ENCODE results near the gene PPP1R14C. TPM values are rescaled to one million over a fixed set of nuclear protein-coding genes. Genes with fewer than 3 reads are reported as not detected.
"Not testable (repeated sequence)": the region's sequence is repeated elsewhere in the genome, so short reads cannot be mapped to it uniquely, and the experiment has no call there.

The PPP1R14C gene
- total RNA-seq, 2 experiments from 2014 or later, result not detected

- POLR2A ChIA-PET, result no interaction called here
- ATAC-seq, result no peak
- H3K27ac Mint-ChIP-seq, result no peak overlapping the region
Measured at GRCh38 chr6:150119173-150119572, 23.7 kb upstream of the PPP1R14C start.

GRCh38 chr6:150123645-150124044 is 19.2 kb upstream of the PPP1R14C start:
- CTCF ChIA-PET, result no interaction called here
- Mint-ChIP-seq H3K4me3 (no peak overlapping the region), H3K4me1 (ENCODE audit: low read depth) (peaks cover 16% of the 10 kb centered on the region), H3K27me3 (ENCODE audit: low read depth) (peaks cover 34% of the 10 kb centered on the region), H3K36me3 (ENCODE audit: low read depth) (no peaks in the 10 kb centered on the region), H3K9me3 (ENCODE audit: insufficient read depth) (no peaks in the 10 kb centered on the region), H3K27ac (no peak overlapping the region)
- POLR2A ChIA-PET, result no interaction called here
- DNase-seq (no peak), ATAC-seq (no peak)

More at GRCh38 chr6:150119173-150119572, 23.7 kb upstream of the PPP1R14C start:
- Mint-ChIP-seq H3K27me3 (ENCODE audit: low read depth) (peaks cover 23% of the 10 kb centered on the region), H3K9me3 (ENCODE audit: insufficient read depth) (no peaks in the 10 kb centered on the region), H3K4me1 (ENCODE audit: low read depth) (peaks cover 16% of the 10 kb centered on the region), H3K4me3 (no peak overlapping the region), H3K36me3 (ENCODE audit: low read depth) (no peaks in the 10 kb centered on the region)
- no peak for DNase-seq
- CTCF ChIA-PET, result interaction anchor here (1.3 to 1.5 kb wide), 2 partner anchors 38 to 48 kb away, joined by 3 to 5 read pairs; no protein-coding TSS in a partner anchor

- Mint-ChIP-seq H3K27ac (no peak overlapping the region), H3K27me3 (ENCODE audit: low read depth) (peaks cover 29% of the 10 kb centered on the region), H3K36me3 (ENCODE audit: low read depth) (no peaks in the 10 kb centered on the region), H3K9me3 (ENCODE audit: insufficient read depth) (no peaks in the 10 kb centered on the region), H3K4me1 (ENCODE audit: low read depth) (peaks cover 12% of the 10 kb centered on the region), H3K4me3 (no peak overlapping the region)
- no peak for DNase-seq
- ChIA-PET POLR2A (no interaction called here), CTCF (no interaction called here)
- ATAC-seq, result no peak
Measured at GRCh38 chr6:150124235-150124634, 18.6 kb upstream of the PPP1R14C start.

- Mint-ChIP-seq H3K9me3 (ENCODE audit: insufficient read depth) (no peaks in the 10 kb centered on the region), H3K4me1 (ENCODE audit: low read depth) (peaks cover 7% of the 10 kb centered on the region), H3K27me3 (ENCODE audit: low read depth) (peaks cover 17% of the 10 kb centered on the region), H3K27ac (no peak overlapping the region), H3K36me3 (ENCODE audit: low read depth) (no peaks in the 10 kb centered on the region), H3K4me3 (no peak overlapping the region)
- ATAC-seq (no peak), DNase-seq (no peak)
- ChIA-PET CTCF (no interaction called here), POLR2A (no interaction called here)
Measured at GRCh38 chr6:150126641-150127291, 16.1 kb upstream of the PPP1R14C start.

GRCh38 chr6:150128425-150128824 is 14.4 kb upstream of the PPP1R14C start:
- Mint-ChIP-seq H3K4me3 (no peak overlapping the region), H3K27me3 (ENCODE audit: low read depth) (peaks cover 13% of the 10 kb centered on the region), H3K36me3 (ENCODE audit: low read depth) (no peaks in the 10 kb centered on the region), H3K4me1 (ENCODE audit: low read depth) (peaks cover 6% of the 10 kb centered on the region), H3K9me3 (ENCODE audit: insufficient read depth) (no peaks in the 10 kb centered on the region), H3K27ac (no peak overlapping the region)
- POLR2A ChIA-PET, result no interaction called here
- ATAC-seq, result no peak
- no peak for DNase-seq
- CTCF ChIA-PET, result no interaction called here

GRCh38 chr6:150129616-150130505 is 13.0 kb upstream of the PPP1R14C start:
- Mint-ChIP-seq H3K27me3 (ENCODE audit: low read depth) (peaks cover 11% of the 10 kb centered on the region), H3K27ac (no peak overlapping the region), H3K4me1 (ENCODE audit: low read depth) (no peaks in the 10 kb centered on the region), H3K9me3 (ENCODE audit: insufficient read depth) (no peaks in the 10 kb centered on the region), H3K4me3 (no peak overlapping the region), H3K36me3 (ENCODE audit: low read depth) (no peaks in the 10 kb centered on the region)
- ChIA-PET POLR2A (no interaction called here), CTCF (no interaction called here)
- ATAC-seq (no peak), DNase-seq (no peak)

- CTCF ChIA-PET, result no interaction called here
- no peak overlapping the region for H3K4me3 Mint-ChIP-seq
- no peak for DNase-seq
- POLR2A ChIA-PET, result no interaction called here
- H3K27ac Mint-ChIP-seq, result no peak overlapping the region
- no peaks in the 10 kb centered on the region for H3K36me3 Mint-ChIP-seq (ENCODE audit: low read depth)
- H3K27me3 Mint-ChIP-seq (ENCODE audit: low read depth), result peaks cover 10% of the 10 kb centered on the region
- ATAC-seq, result no peak
- no peaks in the 10 kb centered on the region for H3K9me3 Mint-ChIP-seq (ENCODE audit: insufficient read depth)
- no peaks in the 10 kb centered on the region for H3K4me1 Mint-ChIP-seq (ENCODE audit: low read depth)
Measured at GRCh38 chr6:150133686-150134085, 9.2 kb upstream of the PPP1R14C start.

- POLR2A ChIA-PET, result no interaction called here
- Mint-ChIP-seq H3K9me3 (ENCODE audit: insufficient read depth) (no peaks in the 10 kb centered on the region), H3K27ac (no peak overlapping the region), H3K4me3 (no peak overlapping the region), H3K4me1 (ENCODE audit: low read depth) (no peaks in the 10 kb centered on the region), H3K36me3 (ENCODE audit: low read depth) (no peaks in the 10 kb centered on the region), H3K27me3 (ENCODE audit: low read depth) (peaks cover 14% of the 10 kb centered on the region)
- DNase-seq (no peak), ATAC-seq (no peak)
- CTCF ChIA-PET, result no interaction called here
Measured at GRCh38 chr6:150134280-150134920, 8.4 kb upstream of the PPP1R14C start.

- CTCF ChIA-PET; DNase-seq; H3K9me3 Mint-ChIP-seq (ENCODE audit: insufficient read depth); H3K36me3 Mint-ChIP-seq (ENCODE audit: low read depth); ATAC-seq; POLR2A ChIA-PET; H3K27ac Mint-ChIP-seq; H3K4me1 Mint-ChIP-seq (ENCODE audit: low read depth); H3K4me3 Mint-ChIP-seq: not testable (repeated sequence)
- peaks cover 37% of the 10 kb centered on the region for H3K27me3 Mint-ChIP-seq (ENCODE audit: low read depth)
Measured at GRCh38 chr6:150137711-150138110, 5.1 kb upstream of the PPP1R14C start.

GRCh38 chr6:150138638-150139037 is 4.2 kb upstream of the PPP1R14C start:
- Mint-ChIP-seq H3K27me3 (ENCODE audit: low read depth) (peaks cover 38% of the 10 kb centered on the region), H3K27ac (no peak overlapping the region), H3K4me3 (no peak overlapping the region), H3K9me3 (ENCODE audit: insufficient read depth) (no peaks in the 10 kb centered on the region), H3K36me3 (ENCODE audit: low read depth) (no peaks in the 10 kb centered on the region), H3K4me1 (ENCODE audit: low read depth) (peaks cover 6% of the 10 kb centered on the region)
- ChIA-PET CTCF (no interaction called here), POLR2A (no interaction called here)
- ATAC-seq, result no peak
- no peak for DNase-seq

- Mint-ChIP-seq H3K36me3 (ENCODE audit: low read depth) (no peaks in the 10 kb centered on the region), H3K27me3 (ENCODE audit: low read depth) (peaks cover 47% of the 10 kb centered on the region), H3K9me3 (ENCODE audit: insufficient read depth) (no peaks in the 10 kb centered on the region), H3K4me1 (ENCODE audit: low read depth) (peaks cover 11% of the 10 kb centered on the region), H3K4me3 (no peak overlapping the region), H3K27ac (no peak overlapping the region)
- ChIA-PET CTCF (no interaction called here), POLR2A (no interaction called here)
- ATAC-seq (no peak), DNase-seq (no peak)
Measured at GRCh38 chr6:150139533-150139932, 3.3 kb upstream of the PPP1R14C start.

GRCh38 chr6:150140236-150140969 is 2.4 kb upstream of the PPP1R14C start:
- no peak overlapping the region for H3K4me3 Mint-ChIP-seq
- H3K36me3 Mint-ChIP-seq (ENCODE audit: low read depth), result no peaks in the 10 kb centered on the region
- no peak for DNase-seq
- peaks cover 11% of the 10 kb centered on the region for H3K4me1 Mint-ChIP-seq (ENCODE audit: low read depth)
- H3K27me3 Mint-ChIP-seq (ENCODE audit: low read depth), result peaks cover 55% of the 10 kb centered on the region
- H3K27ac Mint-ChIP-seq, result no peak overlapping the region
- ChIA-PET CTCF (no interaction called here), POLR2A (no interaction called here)
- no peaks in the 10 kb centered on the region for H3K9me3 Mint-ChIP-seq (ENCODE audit: insufficient read depth)
- ATAC-seq, result no peak
